ENCODE measurements around the gene FIZ1.

DNA sequence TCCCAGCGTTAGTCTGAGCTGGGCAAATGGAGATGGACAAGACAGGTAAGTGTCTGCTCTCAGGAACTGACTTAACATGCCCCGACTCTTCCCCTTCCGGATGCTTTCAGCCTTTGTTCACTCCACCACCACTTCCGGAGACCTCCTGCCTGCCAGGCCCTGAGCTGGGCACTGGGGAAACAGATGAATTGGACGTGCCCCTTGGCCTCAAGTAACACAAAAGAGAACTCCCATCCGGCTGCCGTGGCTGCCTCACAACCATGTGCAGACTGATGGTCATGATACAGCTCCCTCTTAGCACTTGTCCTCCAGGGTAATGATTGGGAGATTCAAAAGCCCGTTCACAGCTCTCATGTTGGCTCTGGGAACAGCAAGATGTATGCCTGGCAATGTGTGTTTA, 18.1 kb upstream of the FIZ1 start:
- TF ChIP-seq SUZ12 (IDR thresholded peaks at IDR 0.05; ENCODE audit: extremely low read depth, insufficient read depth, insufficient read length), result no peak
- no peak for TF ChIP-seq YY1 (IDR thresholded peaks at IDR 0.05; ENCODE audit: insufficient read depth, insufficient read length)
- no peak for TF ChIP-seq ZNF274 (IDR thresholded peaks at IDR 0.05; ENCODE audit: low read depth, low read length)

Data from NT2/D1 (cell line).